ENCODE data around the gene ZAP70.
A peak's percentile ranks its signal among the peaks of the same experiment; 100 is the strongest.

Gene ZAP70

DNA sequence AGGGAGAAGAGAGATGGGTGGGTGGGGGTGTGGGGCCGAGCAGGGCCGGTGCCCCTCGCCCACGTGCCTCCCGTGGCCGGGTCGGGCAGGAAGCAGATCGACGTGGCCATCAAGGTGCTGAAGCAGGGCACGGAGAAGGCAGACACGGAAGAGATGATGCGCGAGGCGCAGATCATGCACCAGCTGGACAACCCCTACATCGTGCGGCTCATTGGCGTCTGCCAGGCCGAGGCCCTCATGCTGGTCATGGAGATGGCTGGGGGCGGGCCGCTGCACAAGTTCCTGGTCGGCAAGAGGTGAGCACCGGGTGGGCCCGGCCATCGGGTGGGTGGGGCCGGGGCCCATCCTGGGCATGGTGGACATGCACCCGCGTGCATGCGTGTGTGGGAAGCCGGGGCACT, 21.8 kb downstream of the ZAP70 start:
- DNase-seq, result no peak

DNA sequence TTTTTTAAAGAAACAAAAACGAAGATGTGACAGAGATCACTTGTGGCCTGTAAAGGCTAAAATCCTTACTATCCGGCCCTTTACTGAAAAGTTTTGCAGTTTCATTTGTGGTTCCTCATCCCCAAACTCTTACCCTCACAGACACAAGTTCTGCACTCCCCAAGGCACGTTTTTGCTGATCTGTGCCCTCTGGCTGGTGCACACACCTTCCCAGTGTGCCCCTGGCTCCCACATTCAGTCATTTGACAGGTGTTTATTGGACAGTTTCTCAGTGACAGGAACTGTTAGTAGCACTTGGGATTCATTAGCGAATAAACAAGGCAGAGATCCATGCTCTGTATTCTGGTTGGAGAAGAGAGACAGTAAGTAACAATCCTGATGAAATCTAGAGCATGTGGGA, 22.8 kb downstream of the ZAP70 start:
- DNase-seq, result no peak

GRCh38 chr2:97736608-97737330, 23.4 kb downstream of the ZAP70 start:
- DNase-seq, result no peak

- DNase-seq, result no peak
Measured at GRCh38 chr2:97737421-97738178, 24.2 kb downstream of the ZAP70 start.

GRCh38 chr2:97738179-97739019, 25.0 kb downstream of the ZAP70 start:
- no peak for DNase-seq

- no peak for DNase-seq
Measured at GRCh38 chr2:97739020-97739892, 25.9 kb downstream of the ZAP70 start.

GRCh38 chr2:97739893-97740245, 26.5 kb downstream of the ZAP70 start:
- no peak for DNase-seq

DNA sequence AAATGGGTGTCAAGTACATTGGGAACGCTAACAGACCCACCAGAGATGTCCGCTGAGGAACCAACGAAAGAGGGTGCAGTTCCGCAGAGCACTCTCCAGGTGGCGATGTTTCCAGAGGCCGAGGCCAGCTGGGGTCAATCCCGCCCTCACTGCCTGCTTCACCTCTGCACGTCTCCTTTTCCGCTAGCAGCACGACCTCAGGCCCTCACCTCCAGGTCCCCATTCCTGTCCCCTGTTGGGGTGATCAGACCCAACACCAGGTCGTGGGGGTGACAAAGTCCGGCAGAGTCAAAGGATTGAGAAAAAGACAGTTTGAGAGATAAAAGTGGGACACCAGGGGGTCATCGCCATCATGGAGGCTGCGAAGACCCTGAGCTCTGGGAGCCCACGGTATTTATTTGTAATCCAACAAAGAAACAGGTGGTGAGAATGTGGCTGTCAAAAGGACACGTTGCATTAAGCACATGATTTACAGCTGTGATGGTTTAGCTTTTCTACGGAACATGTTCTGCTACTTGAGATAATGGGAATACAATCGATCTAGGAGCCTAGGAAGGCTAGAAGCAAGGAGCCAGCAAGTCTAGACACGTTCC, 27.3 kb downstream of the ZAP70 start:
- DNase-seq, result peak; percentile 9

DNA sequence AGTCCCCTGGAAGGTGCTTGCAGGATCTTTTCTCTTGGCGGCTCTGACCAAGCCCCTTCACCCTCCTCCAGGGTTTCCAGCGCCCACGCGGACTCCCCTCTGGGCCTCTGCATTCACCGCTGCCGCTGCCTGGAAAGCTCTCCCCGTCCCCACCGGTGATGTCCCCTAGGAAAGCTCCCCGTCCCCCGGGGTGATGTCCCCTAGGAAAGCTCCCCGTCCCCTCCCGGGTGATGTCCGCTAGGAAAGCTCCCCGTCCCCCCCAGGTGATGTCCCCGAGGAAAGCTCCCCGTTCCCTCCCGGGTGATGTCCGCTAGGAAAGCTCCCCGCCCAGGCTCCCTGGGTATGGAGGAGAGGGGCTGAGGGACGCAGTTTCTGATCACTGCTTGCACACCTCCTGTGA, 27.9 kb downstream of the ZAP70 start:
- no peak for DNase-seq

DNA sequence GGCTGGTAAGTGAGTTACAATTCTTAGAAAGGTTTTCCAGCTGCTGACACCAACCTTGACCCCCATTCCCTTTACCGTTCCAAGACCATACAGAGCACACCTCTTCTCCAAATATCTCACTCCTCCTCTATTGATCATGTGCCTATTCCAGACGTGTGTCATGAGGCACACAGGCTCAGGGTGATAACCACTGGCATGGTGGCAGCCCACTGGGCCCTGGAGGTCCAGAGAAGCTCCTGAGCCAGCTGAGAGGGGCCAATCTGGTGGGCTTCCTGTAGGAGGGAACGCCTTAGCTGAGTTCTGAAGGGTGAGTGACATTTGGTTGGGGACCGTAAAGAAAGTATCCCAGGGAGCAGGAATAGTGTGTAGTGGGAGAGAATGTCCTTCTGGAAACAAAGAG, 28.3 kb downstream of the ZAP70 start:
- DNase-seq, result no peak

- no peak for DNase-seq
Measured at GRCh38 chr2:97742381-97742847, 29.0 kb downstream of the ZAP70 start.

GRCh38 chr2:97743913-97744312, 30.5 kb downstream of the ZAP70 start:
- no peak for DNase-seq

DNA sequence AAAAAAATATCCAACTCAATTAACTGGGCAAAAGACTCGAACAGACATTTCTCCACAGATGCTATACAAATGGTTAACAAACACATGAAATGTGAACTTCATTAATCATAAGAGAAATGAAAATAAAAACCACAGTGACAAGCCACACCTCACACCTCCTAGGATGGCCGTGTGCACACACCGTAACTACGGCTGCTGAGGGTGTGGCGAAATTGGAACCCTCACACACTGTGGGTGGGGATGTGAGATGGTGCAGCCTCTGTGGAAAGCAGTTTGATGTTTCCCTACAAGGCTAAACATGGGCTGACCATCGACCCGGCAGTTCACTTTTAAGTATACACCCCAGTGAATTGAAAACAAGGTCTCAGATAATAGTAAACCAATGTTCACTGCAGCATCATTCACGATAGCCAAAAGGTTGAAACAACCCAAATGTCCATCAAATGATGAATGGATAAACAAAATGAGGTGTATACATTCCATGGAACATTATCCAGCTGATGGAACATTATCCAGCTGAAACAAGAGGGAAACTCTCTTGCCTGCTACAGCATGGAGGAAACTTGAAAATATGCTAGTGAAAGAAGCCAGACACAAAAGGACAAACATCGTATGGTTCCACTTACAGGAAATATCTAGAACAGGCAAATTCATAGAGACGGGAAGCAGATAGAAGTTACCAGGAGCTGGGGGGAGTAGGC, 32.2 kb downstream of the ZAP70 start:
- DNase-seq, result no peak

DNA sequence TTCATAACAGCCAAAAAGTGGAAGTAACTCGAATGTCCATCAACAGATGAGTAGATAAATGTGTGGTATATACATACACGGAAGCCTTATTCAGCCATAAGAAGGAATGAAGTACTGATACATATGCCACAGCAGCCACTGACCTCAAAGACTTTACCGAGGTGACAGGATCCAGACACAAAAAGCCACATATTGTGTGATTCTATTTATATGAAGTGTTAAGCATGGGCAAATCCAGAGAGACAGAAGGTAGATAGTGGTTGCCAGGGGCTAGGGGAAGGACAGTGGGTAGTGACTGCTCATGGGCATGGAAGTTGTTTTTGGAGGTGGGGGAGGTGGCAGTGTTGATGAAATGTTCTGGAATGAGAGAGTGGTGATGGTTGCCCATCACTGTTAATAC, 33.9 kb downstream of the ZAP70 start:
- DNase-seq, result no peak

GRCh38 chr2:97747716-97748115, 34.3 kb downstream of the ZAP70 start:
- DNase-seq, result no peak

GRCh38 chr2:97749581-97749980, 36.2 kb downstream of the ZAP70 start:
- DNase-seq, result no peak

DNA sequence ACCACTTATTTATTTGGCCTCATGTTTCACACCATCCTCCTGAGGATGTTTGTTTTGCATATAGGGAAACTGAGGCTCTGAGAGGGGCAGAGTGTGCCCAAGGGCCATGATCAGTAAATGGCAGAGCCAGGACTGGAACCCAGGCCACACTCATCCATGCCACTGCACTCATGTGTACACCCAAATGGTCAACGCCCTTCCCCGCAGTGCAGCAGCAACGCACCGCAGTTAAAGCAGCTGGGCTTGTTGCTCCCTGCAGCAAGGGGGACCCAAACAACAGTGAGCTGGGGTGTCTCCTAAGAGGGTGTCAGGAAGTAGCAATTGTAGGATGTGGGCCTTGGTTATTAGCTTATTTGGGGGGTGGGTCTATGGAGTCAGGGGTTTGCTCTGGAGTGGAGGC, 36.6 kb downstream of the ZAP70 start:
- DNase-seq, result no peak

DNA sequence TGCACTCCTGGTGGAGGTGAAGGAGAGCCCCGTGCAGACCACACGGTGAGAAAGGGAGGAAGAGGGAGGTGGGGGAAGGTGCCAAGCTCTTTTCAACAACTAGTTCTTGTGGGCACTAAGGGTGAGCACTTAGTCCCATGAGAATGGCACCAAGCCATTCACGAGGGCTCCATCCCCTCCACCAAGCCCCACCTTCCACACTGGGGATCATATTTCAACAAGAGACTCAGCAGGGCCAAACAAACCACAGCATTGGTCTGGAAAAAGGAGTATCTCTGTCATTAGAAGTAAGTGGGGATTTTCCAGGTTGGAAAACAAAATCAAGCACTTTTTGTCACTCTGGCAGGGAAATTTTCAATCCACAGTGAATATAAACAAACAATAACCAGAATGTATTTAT, 38.4 kb downstream of the ZAP70 start:
- DNase-seq, result no peak

DNA sequence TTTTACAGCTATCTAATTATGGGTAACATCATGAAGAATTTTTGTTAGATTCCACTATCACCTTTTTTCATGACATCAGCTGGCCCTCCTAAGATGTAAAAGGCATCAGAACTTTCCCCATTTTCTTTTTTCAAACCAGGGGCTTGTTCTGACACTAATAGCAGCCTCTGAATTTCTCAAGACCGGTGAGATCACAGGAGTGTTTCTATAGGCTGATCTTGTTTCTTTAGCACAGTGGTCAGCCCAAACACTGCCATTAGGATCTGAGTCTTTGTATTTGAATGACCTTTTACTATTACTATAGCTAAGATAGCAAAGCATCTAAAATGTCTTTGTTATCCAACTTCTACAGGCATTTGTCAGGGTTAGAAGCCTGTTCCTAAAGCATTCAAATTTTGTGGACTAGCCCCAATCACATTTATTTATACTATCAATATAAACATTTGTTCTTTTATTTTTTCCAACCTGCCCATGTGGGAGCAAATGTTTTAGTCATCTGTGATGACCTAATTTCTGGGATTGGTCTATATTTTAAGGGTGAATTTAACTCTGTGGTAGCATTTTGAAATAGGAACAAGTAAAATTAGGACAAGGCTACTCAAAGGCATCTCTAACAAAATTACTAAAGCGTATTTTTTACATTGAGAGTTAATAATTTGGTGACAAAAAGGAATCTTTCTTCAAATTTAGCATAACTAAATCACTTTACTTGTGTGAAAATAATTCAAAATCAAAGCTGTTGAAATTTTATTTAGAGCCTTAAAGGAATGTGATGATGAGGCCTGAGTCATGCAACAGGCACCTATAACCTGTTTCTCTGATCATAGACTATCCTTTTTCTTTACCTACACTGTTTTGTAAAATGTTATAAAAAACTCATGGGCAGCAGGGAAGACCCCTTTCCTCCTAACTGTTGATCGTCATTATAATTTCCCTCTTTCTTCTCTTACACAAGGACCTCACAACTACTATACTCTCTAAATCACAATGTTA, 39.3 kb downstream of the ZAP70 start:
- no peak for DNase-seq

GRCh38 chr2:97754690-97755346, 41.4 kb downstream of the ZAP70 start:
- no peak for DNase-seq

Data from GOT3 (cell line).